ENCODE data around the gene RETREG1.
A peak's percentile ranks its signal among the peaks of the same experiment; 100 is the strongest.

The RETREG1 gene

GRCh38 chr5:16457451-16457850 lies 159.3 kb downstream of the RETREG1 start:
- H3K27ac ChIP-seq (replicated peaks), result no peak overlapping the region
- DNase-seq (ENCODE audit: low read depth in 1 of 2, low spot score in 1 of 2), result no peak

GRCh38 chr5:16456103-16456832 lies 160.5 kb downstream of the RETREG1 start:
- TF ChIP-seq CTCF (IDR thresholded peaks at IDR 0.05; ENCODE audit: insufficient read depth, low read length) (peak; percentile 36), POLR2AphosphoS5 (IDR thresholded peaks at IDR 0.05; ENCODE audit: low read depth) (no peak)
- no peak overlapping the region for H3K27ac ChIP-seq (replicated peaks)
- H3K4me3 ChIP-seq (replicated peaks; ENCODE audit: insufficient read depth, low read length), result no peak overlapping the region
- H3K27me3 ChIP-seq (ENCODE audit: insufficient read depth, poor library complexity, severe bottlenecking), result no peaks in the 10 kb centered on the region
- peak in 1 of 2 experiments; percentile 37 for DNase-seq (ENCODE audit: low read depth in 1 of 2, low spot score in 1 of 2)

More at GRCh38 chr5:16457451-16457850, 159.3 kb downstream of the RETREG1 start:
- no peak for TF ChIP-seq REST (IDR thresholded peaks at IDR 0.05; ENCODE audit: insufficient replicate concordance, low read depth)
- TF ChIP-seq GABPA (IDR thresholded peaks at IDR 0.05; ENCODE audit: low read depth), result no peak
- TF ChIP-seq POLR2AphosphoS5 (IDR thresholded peaks at IDR 0.05; ENCODE audit: low read depth), result no peak
- no peak for TF ChIP-seq CTCF (IDR thresholded peaks at IDR 0.05; ENCODE audit: insufficient read depth, low read length)
- no peak for TF ChIP-seq SPI1 (IDR thresholded peaks at IDR 0.05; ENCODE audit: borderline replicate concordance, low read depth)
- Histone ChIP-seq H3K4me3 (replicated peaks; ENCODE audit: insufficient read depth, low read length) (no peak overlapping the region), H3K27me3 (ENCODE audit: insufficient read depth, poor library complexity, severe bottlenecking) (no peaks in the 10 kb centered on the region)

GRCh38 chr5:16455668-16456067 lies 161.1 kb downstream of the RETREG1 start:
- no peak for TF ChIP-seq POLR2AphosphoS5 (IDR thresholded peaks at IDR 0.05; ENCODE audit: low read depth)
- TF ChIP-seq CTCF (IDR thresholded peaks at IDR 0.05; ENCODE audit: insufficient read depth, low read length), result no peak
- no peak for TF ChIP-seq SPI1 (IDR thresholded peaks at IDR 0.05; ENCODE audit: borderline replicate concordance, low read depth)
- TF ChIP-seq REST (IDR thresholded peaks at IDR 0.05; ENCODE audit: insufficient replicate concordance, low read depth), result no peak
- TF ChIP-seq GABPA (IDR thresholded peaks at IDR 0.05; ENCODE audit: low read depth), result no peak
- no peak overlapping the region for H3K27ac ChIP-seq (replicated peaks)
- no peak overlapping the region for H3K4me3 ChIP-seq (replicated peaks; ENCODE audit: insufficient read depth, low read length)
- no peak for DNase-seq (ENCODE audit: low read depth in 1 of 2, low spot score in 1 of 2)
- no peaks in the 10 kb centered on the region for H3K27me3 ChIP-seq (ENCODE audit: insufficient read depth, poor library complexity, severe bottlenecking)

GRCh38 chr5:16454686-16455085 lies 162.1 kb downstream of the RETREG1 start:
- no peaks in the 10 kb centered on the region for H3K27me3 ChIP-seq (ENCODE audit: insufficient read depth, poor library complexity, severe bottlenecking)
- no peak overlapping the region for H3K4me3 ChIP-seq (replicated peaks; ENCODE audit: insufficient read depth, low read length)
- no peak for DNase-seq (ENCODE audit: low read depth in 1 of 2, low spot score in 1 of 2)
- TF ChIP-seq POLR2AphosphoS5 (IDR thresholded peaks at IDR 0.05; ENCODE audit: low read depth) (no peak), SPI1 (IDR thresholded peaks at IDR 0.05; ENCODE audit: borderline replicate concordance, low read depth) (no peak), CTCF (IDR thresholded peaks at IDR 0.05; ENCODE audit: insufficient read depth, low read length) (no peak), REST (IDR thresholded peaks at IDR 0.05; ENCODE audit: insufficient replicate concordance, low read depth) (no peak), GABPA (IDR thresholded peaks at IDR 0.05; ENCODE audit: low read depth) (no peak)
- no peak overlapping the region for H3K27ac ChIP-seq (replicated peaks)

Measured in HL-60 (cell line).